ENCODE results near the gene FOXRED2.

GRCh38 chr22:36510384-36510783 lies 3.5 kb upstream of the FOXRED2 start:
- TF ChIP-seq CTCF (IDR thresholded peaks at IDR 0.05) (no peak), EZH2 (IDR thresholded peaks at IDR 0.05) (no peak)

Measured in neural progenitor cell (in vitro differentiated cells).